Stimulated activated CD4-positive, alpha-beta T cell treated with anti-CD3 and anti-CD28 coated beads, Interleukin-2, amount 100 ng/mL, for 4 hours (primary cell): Measurements from ENCODE around the gene NFIB.

Source experiments
- DNase-seq: peaks from one replicate; pipeline ENCODE4 v3.0.0-alpha.2; 2020; ENCODE audit warnings: low read depth

Gene NFIB

GRCh38 chr9:14099737-14100136 lies 214.2 kb downstream of the NFIB start:
- DNase-seq = no peak

- DNase-seq = no peak
These were observed 215.3 kb downstream of the NFIB start for GRCh38 chr9:14098486-14099180.

GRCh38 chr9:14097666-14098415 lies 216.1 kb downstream of the NFIB start:
- no peak for DNase-seq

- DNase-seq = no peak
These were observed 216.7 kb downstream of the NFIB start for GRCh38 chr9:14097215-14097614.

GRCh38 chr9:14096258-14096922 lies 217.6 kb downstream of the NFIB start:
- no peak for DNase-seq

- no peak for DNase-seq
These were observed 218.7 kb downstream of the NFIB start for GRCh38 chr9:14095277-14095676.

GRCh38 chr9:14094491-14094890 lies 219.4 kb downstream of the NFIB start:
- no peak for DNase-seq

- no peak for DNase-seq
These were observed 221.6 kb downstream of the NFIB start for GRCh38 chr9:14092344-14092743.

GRCh38 chr9:14089051-14089803 lies 224.7 kb downstream of the NFIB start:
- DNase-seq = no peak

GRCh38 chr9:14087576-14087975 lies 226.4 kb downstream of the NFIB start:
- no peak for DNase-seq

- no peak for DNase-seq
These were observed 227.4 kb downstream of the NFIB start for GRCh38 chr9:14086495-14086894.

GRCh38 chr9:14085810-14086209 lies 228.1 kb downstream of the NFIB start:
- DNase-seq = no peak

GRCh38 chr9:14084867-14085266 lies 229.1 kb downstream of the NFIB start:
- DNase-seq = no peak

- DNase-seq = no peak
These were observed 230.6 kb downstream of the NFIB start for GRCh38 chr9:14083366-14083765.

- DNase-seq = no peak
These were observed 231.2 kb downstream of the NFIB start for GRCh38 chr9:14082732-14083131.

GRCh38 chr9:14081745-14082144 lies 232.2 kb downstream of the NFIB start:
- DNase-seq = no peak

- no peak for DNase-seq
These were observed 232.9 kb downstream of the NFIB start for GRCh38 chr9:14080959-14081542.

- no peak for DNase-seq
These were observed 234.5 kb downstream of the NFIB start for GRCh38 chr9:14079440-14079839.

GRCh38 chr9:14077672-14078071 lies 236.3 kb downstream of the NFIB start:
- no peak for DNase-seq

GRCh38 chr9:14075218-14075617 lies 238.7 kb downstream of the NFIB start:
- no peak for DNase-seq

- DNase-seq = no peak
These were observed 241.1 kb downstream of the NFIB start for GRCh38 chr9:14072850-14073249.

GRCh38 chr9:14071484-14071883 lies 242.5 kb downstream of the NFIB start:
- no peak for DNase-seq
